ENCODE data around the gene DSCAM. TPM values are rescaled to one million over a fixed set of nuclear protein-coding genes. Genes with fewer than 3 reads are reported as not detected.

The DSCAM gene
- total RNA-seq, 1 donor from 2014 or later = not detected

DNA sequence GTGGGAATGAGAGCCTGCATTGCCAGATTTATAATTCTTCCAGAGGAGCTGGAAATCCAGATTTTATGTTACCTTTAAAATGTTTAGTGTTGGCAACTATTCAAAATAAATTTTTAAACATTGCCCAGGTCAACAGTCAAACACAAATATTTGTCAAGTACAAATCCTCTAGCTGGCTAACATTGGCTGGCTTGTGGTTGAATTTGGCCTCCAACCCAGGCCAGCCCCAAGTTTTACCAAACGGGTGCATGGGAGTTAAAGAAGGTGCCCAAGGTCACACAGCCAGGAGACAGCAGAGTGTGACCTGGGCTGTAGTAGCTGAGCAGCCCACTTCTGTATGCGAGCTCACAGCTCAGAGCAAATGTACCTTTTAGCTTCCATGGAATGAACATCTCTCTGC lies 240.6 kb downstream of the DSCAM start:
- H3K79me2 ChIP-seq (ENCODE audit: low read depth) = no peaks in the 10 kb centered on the region
- Mint-ChIP-seq H3K4me3 (no peak overlapping the region), H3K27me3 (ENCODE audit: insufficient read depth, low read depth) (peaks cover 3% of the 10 kb centered on the region), H3K36me3 (peaks cover 4% of the 10 kb centered on the region), H3K27ac (no peak overlapping the region), H3K4me1 (peaks cover 4% of the 10 kb centered on the region), H3K9me3 (peaks cover 30% of the 10 kb centered on the region)
- H3K27me3 ChIP-seq = no peaks in the 10 kb centered on the region
- no peak overlapping the region for H3K4me3 ChIP-seq
- no peaks in the 10 kb centered on the region for H4K20me1 ChIP-seq (ENCODE audit: low read depth)
- H3K27ac ChIP-seq = no peak overlapping the region
- DNase-seq (ENCODE audit: low spot score) = no peak
- no peak overlapping the region for H3K9ac ChIP-seq
- no peaks in the 10 kb centered on the region for H3K36me3 ChIP-seq
- TF ChIP-seq, protein P1, sequence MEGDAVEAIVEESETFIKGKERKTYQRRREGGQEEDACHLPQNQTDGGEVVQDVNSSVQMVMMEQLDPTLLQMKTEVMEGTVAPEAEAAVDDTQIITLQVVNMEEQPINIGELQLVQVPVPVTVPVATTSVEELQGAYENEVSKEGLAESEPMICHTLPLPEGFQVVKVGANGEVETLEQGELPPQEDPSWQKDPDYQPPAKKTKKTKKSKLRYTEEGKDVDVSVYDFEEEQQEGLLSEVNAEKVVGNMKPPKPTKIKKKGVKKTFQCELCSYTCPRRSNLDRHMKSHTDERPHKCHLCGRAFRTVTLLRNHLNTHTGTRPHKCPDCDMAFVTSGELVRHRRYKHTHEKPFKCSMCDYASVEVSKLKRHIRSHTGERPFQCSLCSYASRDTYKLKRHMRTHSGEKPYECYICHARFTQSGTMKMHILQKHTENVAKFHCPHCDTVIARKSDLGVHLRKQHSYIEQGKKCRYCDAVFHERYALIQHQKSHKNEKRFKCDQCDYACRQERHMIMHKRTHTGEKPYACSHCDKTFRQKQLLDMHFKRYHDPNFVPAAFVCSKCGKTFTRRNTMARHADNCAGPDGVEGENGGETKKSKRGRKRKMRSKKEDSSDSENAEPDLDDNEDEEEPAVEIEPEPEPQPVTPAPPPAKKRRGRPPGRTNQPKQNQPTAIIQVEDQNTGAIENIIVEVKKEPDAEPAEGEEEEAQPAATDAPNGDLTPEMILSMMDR (IDR thresholded peaks at IDR 0.05) = no peak
- TF ChIP-seq EZH2 (IDR thresholded peaks at IDR 0.05) = no peak
- no peak for TF ChIP-seq EZH2phosphoT487 (IDR thresholded peaks at IDR 0.05)
- no peak overlapping the region for H2AFZ ChIP-seq (replicated peaks)
- H3F3A ChIP-seq (ENCODE audit: low read depth) = no peaks in the 10 kb centered on the region
- H3K4me1 ChIP-seq = no peaks in the 10 kb centered on the region
- H3K9me3 ChIP-seq (ENCODE audit: low read depth) = no peaks in the 10 kb centered on the region
- no peak overlapping the region for H3K4me2 ChIP-seq

DNA sequence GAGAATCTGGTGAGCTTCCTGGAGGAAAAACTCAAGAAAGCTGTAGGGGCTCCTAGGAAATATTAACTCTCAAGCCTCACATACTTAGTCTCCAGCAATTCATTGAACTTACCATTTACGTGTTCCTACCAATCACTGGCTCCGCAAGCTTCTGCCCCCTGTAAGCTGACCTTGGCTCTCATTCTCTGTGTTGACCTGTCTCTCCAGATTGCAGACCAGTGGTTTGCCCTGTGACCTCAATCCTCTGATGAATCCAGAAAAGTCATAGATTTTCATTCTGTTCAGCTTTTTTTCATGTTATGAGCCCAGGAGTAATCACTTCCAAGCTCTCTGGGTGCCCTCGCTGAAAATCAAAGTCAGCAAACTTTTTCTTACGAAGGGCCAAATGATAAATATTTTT lies 241.9 kb downstream of the DSCAM start:
- Mint-ChIP-seq H3K4me3 (no peak overlapping the region), H3K4me1 (no peaks in the 10 kb centered on the region)
- no peaks in the 10 kb centered on the region for H4K20me1 ChIP-seq (ENCODE audit: low read depth)

GRCh38 chr21:40603774-40604173 lies 243.2 kb downstream of the DSCAM start:
- Mint-ChIP-seq H3K4me1 (no peaks in the 10 kb centered on the region), H3K27ac (no peak overlapping the region), H3K9me3 (peaks cover 40% of the 10 kb centered on the region), H3K27me3 (ENCODE audit: insufficient read depth, low read depth) (peaks cover 3% of the 10 kb centered on the region), H3K36me3 (peaks cover 4% of the 10 kb centered on the region), H3K4me3 (no peak overlapping the region)
- H3K36me3 ChIP-seq = no peaks in the 10 kb centered on the region
- TF ChIP-seq, protein P1 (IDR thresholded peaks at IDR 0.05) = no peak
- TF ChIP-seq EZH2 (IDR thresholded peaks at IDR 0.05) (no peak), EZH2phosphoT487 (IDR thresholded peaks at IDR 0.05) (no peak)
- no peak overlapping the region for H2AFZ ChIP-seq (replicated peaks)
- H3K27me3 ChIP-seq = no peaks in the 10 kb centered on the region
- no peaks in the 10 kb centered on the region for H3K79me2 ChIP-seq (ENCODE audit: low read depth)
- no peak overlapping the region for H3K27ac ChIP-seq
- no peak overlapping the region for H3K4me2 ChIP-seq
- no peaks in the 10 kb centered on the region for H4K20me1 ChIP-seq (ENCODE audit: low read depth)
- H3K9ac ChIP-seq = no peak overlapping the region
- H3K4me1 ChIP-seq = no peaks in the 10 kb centered on the region
- no peak overlapping the region for H3K4me3 ChIP-seq
- DNase-seq (ENCODE audit: low spot score) = no peak
- no peaks in the 10 kb centered on the region for H3K9me3 ChIP-seq (ENCODE audit: low read depth)
- H3F3A ChIP-seq (ENCODE audit: low read depth) = no peaks in the 10 kb centered on the region

More for the DNA sequence above, 241.9 kb downstream of the DSCAM start:
- H3K9me3 ChIP-seq (ENCODE audit: low read depth) = no peaks in the 10 kb centered on the region
- no peak overlapping the region for H3K27ac ChIP-seq
- Mint-ChIP-seq H3K27me3 (ENCODE audit: insufficient read depth, low read depth) (peaks cover 3% of the 10 kb centered on the region), H3K9me3 (peaks cover 36% of the 10 kb centered on the region), H3K36me3 (peaks cover 4% of the 10 kb centered on the region), H3K27ac (no peak overlapping the region)
- no peaks in the 10 kb centered on the region for H3K27me3 ChIP-seq
- H3K36me3 ChIP-seq = no peaks in the 10 kb centered on the region
- DNase-seq (ENCODE audit: low spot score) = no peak
- H3K79me2 ChIP-seq (ENCODE audit: low read depth) = no peaks in the 10 kb centered on the region
- no peak overlapping the region for H3K4me2 ChIP-seq
- H2AFZ ChIP-seq (replicated peaks) = no peak overlapping the region
- no peak for TF ChIP-seq EZH2 (IDR thresholded peaks at IDR 0.05)
- TF ChIP-seq, protein P1 (IDR thresholded peaks at IDR 0.05) = no peak
- TF ChIP-seq EZH2phosphoT487 (IDR thresholded peaks at IDR 0.05) = no peak
- H3K9ac ChIP-seq = no peak overlapping the region
- no peaks in the 10 kb centered on the region for H3K4me1 ChIP-seq
- H3K4me3 ChIP-seq = no peak overlapping the region
- H3F3A ChIP-seq (ENCODE audit: low read depth) = no peaks in the 10 kb centered on the region
